ENCODE measurements around the gene FSD2.

- TF ChIP-seq CTCF (IDR thresholded peaks at IDR 0.05) (no peak), POLR2A (IDR thresholded peaks at IDR 0.05) (no peak)
These were observed 12.1 kb downstream of the FSD2 start for GRCh38 chr15:82793737-82794136.

Measured in thyroid gland (tissue), 4 donors.